Omental fat pad (tissue), 4 donors: ENCODE measurements around the gene MIA3. TPM values are rescaled to one million over a fixed set of nuclear protein-coding genes. Genes with fewer than 3 reads are reported as not detected.
"Not testable (repeated sequence)": the region's sequence is repeated elsewhere in the genome, so short reads cannot be mapped to it uniquely, and the experiment has no call there.

ENCODE experiments used
- ATAC-seq: fragments of 150-250 bp; one replicate; pipeline ENCODE4 v1.9.1; 2016; ENCODE audit warnings: mild to moderate bottlenecking, moderate library complexity; ENCODE audit not compliant: low FRiP score
- DNase-seq: peaks from one replicate; pipeline ENCODE4 v3.0.0-alpha.2; 2019; ENCODE audit warnings: low spot score
- CTCF ChIP-seq, 3 donors: fragments of 450-650 bp; IDR thresholded peaks; one replicate each; pipeline ENCODE4 v1.5.1; 2016 to 2017; ENCODE audit warnings: antibody characterized with exemption in 3 of 3, mild to moderate bottlenecking in 3 of 3, moderate library complexity in 2 of 3
- total RNA-seq, 4 donors: library from RNA; depleted of rRNA; stranded (reverse); fragments of >200 nt; gene quantifications; one replicate each; pipeline ENCODE4 v1.1.0, GENCODE V29; 2016

The MIA3 gene
- total RNA-seq, 4 donors from 2014 or later, result 33.3 to 98.2 (median 52.4) TPM

GRCh38 chr1:222663431-222663934 lies 45.6 kb downstream of the MIA3 start:
- ATAC-seq (no peak), DNase-seq (no peak)
- no peak for TF ChIP-seq CTCF (IDR thresholded peaks at IDR 0.05)

- ATAC-seq, result no peak
- no peak for DNase-seq
- no peak for TF ChIP-seq CTCF (IDR thresholded peaks at IDR 0.05)
Measured at GRCh38 chr1:222665964-222666363, 48.1 kb downstream of the MIA3 start.

GRCh38 chr1:222668184-222668583 lies 50.3 kb downstream of the MIA3 start:
- not testable (repeated sequence) for ATAC-seq, DNase-seq

GRCh38 chr1:222669107-222669506 lies 51.2 kb downstream of the MIA3 start:
- not testable (repeated sequence) for DNase-seq, ATAC-seq

GRCh38 chr1:222670110-222670509 lies 52.2 kb downstream of the MIA3 start:
- ATAC-seq (no peak), DNase-seq (no peak)
- no peak for TF ChIP-seq CTCF (IDR thresholded peaks at IDR 0.05)

GRCh38 chr1:222680080-222680479 lies 62.2 kb downstream of the MIA3 start:
- TF ChIP-seq CTCF (IDR thresholded peaks at IDR 0.05), result no peak
- no peak for ATAC-seq

GRCh38 chr1:222691016-222691415 lies 73.1 kb downstream of the MIA3 start:
- DNase-seq (no peak), ATAC-seq (no peak)
- no peak for TF ChIP-seq CTCF (IDR thresholded peaks at IDR 0.05)

More at GRCh38 chr1:222680080-222680479, 62.2 kb downstream of the MIA3 start:
- no peak for DNase-seq

GRCh38 chr1:222694927-222695326 lies 77.0 kb downstream of the MIA3 start:
- no peak for ATAC-seq
- DNase-seq, result no peak

More at GRCh38 chr1:222694927-222695326, 77.0 kb downstream of the MIA3 start:
- TF ChIP-seq CTCF (IDR thresholded peaks at IDR 0.05), result no peak
